Measurements from ENCODE around the gene PELI2. TPM values are rescaled to one million over a fixed set of nuclear protein-coding genes. Genes with fewer than 3 reads are reported as not detected.
A peak's percentile ranks its signal among the peaks of the same experiment; 100 is the strongest.
"Not testable (repeated sequence)": the region's sequence is repeated elsewhere in the genome, so short reads cannot be mapped to it uniquely, and the experiment has no call there.

Gene PELI2
- total and polyA plus RNA-seq, 5 donors from 2014 or later = 0.07 to 5.8 (median 1.3) TPM

DNA sequence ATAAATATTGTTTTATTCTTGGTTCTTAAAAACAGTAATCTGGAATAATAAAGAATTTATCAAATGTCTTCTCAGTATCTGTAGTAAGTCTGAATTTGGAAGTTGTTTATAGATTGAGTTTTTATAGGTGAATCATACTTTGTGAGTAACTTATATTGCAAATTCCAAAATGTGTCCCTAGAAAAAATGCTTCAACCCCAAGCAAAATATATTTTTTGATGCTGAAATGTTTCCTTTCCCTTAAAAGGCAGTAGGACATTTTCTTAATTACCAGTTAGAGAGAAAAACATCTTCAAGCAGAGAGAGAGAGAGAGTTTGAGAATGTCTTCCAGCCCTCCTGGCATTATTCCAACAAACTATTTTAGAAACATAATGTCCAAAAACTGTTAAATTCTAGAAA lies 37.9 kb downstream of the PELI2 start:
- Mint-ChIP-seq H3K9me3 (peaks cover 0 to 2% (median 0%) of the 10 kb centered on the region in 7 donors), H3K27me3 (peaks cover 11% of the 10 kb centered on the region)
- H3K4me3 ChIP-seq (ENCODE audit: low read depth, low read length) = no peak overlapping the region

DNA sequence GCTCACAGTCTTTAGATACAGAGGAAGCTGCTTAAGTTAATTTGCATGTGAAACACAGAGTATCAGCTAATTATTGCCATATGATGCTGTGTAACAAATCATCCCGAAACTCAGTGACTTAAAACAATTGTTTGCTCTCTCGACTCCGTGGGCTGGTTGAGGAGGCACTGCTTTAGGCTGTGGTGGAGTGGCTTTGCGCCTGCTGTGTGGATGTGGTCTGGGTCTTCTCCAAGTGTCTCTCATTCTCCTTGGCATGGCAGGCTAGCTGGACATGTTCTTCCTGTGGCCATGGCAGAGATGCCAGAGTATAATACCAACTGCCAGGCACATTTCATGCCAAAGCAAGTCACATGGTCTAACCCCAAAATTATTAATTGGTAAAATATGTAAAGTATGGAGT lies 40.9 kb downstream of the PELI2 start:
- DNase-seq (no peak), ATAC-seq (ENCODE audit: low read depth in 2 of 2) (no peak)
- Histone ChIP-seq H3K4me3 (ENCODE audit: low read depth, low read length) (no peak overlapping the region), H3K36me3 (ENCODE audit: control insufficient read depth, insufficient read depth, low read length) (no peaks in the 10 kb centered on the region), H3K9me3 (ENCODE audit: control insufficient read depth in 2 of 2, low read length in 2 of 2) (no peaks in the 10 kb centered on the region), H3K4me1 (ENCODE audit: control insufficient read depth, insufficient read depth, low read length, poor library complexity, severe bottlenecking) (no peaks in the 10 kb centered on the region), H3K27ac (ENCODE audit: insufficient read depth, low read length, poor library complexity, severe bottlenecking) (no peak overlapping the region), H3K27me3 (ENCODE audit: control insufficient read depth, insufficient read depth, low read length) (no peaks in the 10 kb centered on the region)
- Mint-ChIP-seq H3K4me3 (no peak overlapping the region), H3K4me1 (peaks cover 0 to 18% (median 9%) of the 10 kb centered on the region in 4 donors), H3K9me3 (peaks cover 0 to 9% (median 5%) of the 10 kb centered on the region in 7 donors), H3K27me3 (peaks cover 11% of the 10 kb centered on the region), H3K27ac (no peak overlapping the region), H3K36me3 (no peaks in the 10 kb centered on the region)

More for the DNA sequence above, 37.9 kb downstream of the PELI2 start:
- no peaks in the 10 kb centered on the region for H3K4me1 ChIP-seq (ENCODE audit: control insufficient read depth, insufficient read depth, low read length, poor library complexity, severe bottlenecking)
- H3K9me3 ChIP-seq (ENCODE audit: control insufficient read depth in 2 of 2, low read length in 2 of 2) = no peaks in the 10 kb centered on the region
- H3K27ac ChIP-seq (ENCODE audit: insufficient read depth, low read length, poor library complexity, severe bottlenecking) = no peak overlapping the region
- peak overlapping the region in 1 of 3 donors; percentile 32 for H3K27ac Mint-ChIP-seq
- H3K36me3 ChIP-seq (ENCODE audit: control insufficient read depth, insufficient read depth, low read length) = no peaks in the 10 kb centered on the region
- H3K36me3 Mint-ChIP-seq = no peaks in the 10 kb centered on the region
- H3K4me1 Mint-ChIP-seq = peaks cover 0 to 25% (median 11%) of the 10 kb centered on the region in 4 donors
- H3K27me3 ChIP-seq (ENCODE audit: control insufficient read depth, insufficient read depth, low read length) = no peaks in the 10 kb centered on the region
- no peak for ATAC-seq (ENCODE audit: low read depth in 2 of 2)
- DNase-seq = no peak
- H3K4me3 Mint-ChIP-seq = no peak overlapping the region

DNA sequence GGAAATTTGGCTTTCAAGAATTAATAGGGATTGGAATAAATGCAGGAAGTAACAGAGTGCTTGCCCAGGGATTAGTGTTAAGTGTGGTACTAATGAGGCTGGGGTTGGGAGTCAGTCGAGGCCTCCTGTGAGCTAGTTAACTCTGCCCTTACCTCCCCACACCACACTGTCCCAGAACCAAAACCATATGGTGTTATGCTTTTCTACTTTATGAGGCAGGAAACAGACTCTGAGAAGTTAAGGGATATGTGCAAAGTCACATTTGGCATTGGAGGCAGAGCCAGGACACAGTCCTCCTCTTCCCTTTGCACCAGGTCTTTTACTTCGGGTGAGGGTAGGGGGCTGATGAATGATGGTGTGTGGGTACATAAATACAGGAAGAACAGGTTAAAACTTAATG lies 41.9 kb downstream of the PELI2 start:
- no peaks in the 10 kb centered on the region for H3K27me3 ChIP-seq (ENCODE audit: control insufficient read depth, insufficient read depth, low read length)
- H3K27me3 Mint-ChIP-seq = peaks cover 2% of the 10 kb centered on the region
- H3K9me3 Mint-ChIP-seq = peaks cover 0 to 13% (median 7%) of the 10 kb centered on the region in 7 donors
- no peak overlapping the region for H3K27ac ChIP-seq (ENCODE audit: insufficient read depth, low read length, poor library complexity, severe bottlenecking)
- no peak overlapping the region for H3K4me3 Mint-ChIP-seq
- no peaks in the 10 kb centered on the region for H3K4me1 ChIP-seq (ENCODE audit: control insufficient read depth, insufficient read depth, low read length, poor library complexity, severe bottlenecking)
- no peaks in the 10 kb centered on the region for H3K36me3 ChIP-seq (ENCODE audit: control insufficient read depth, insufficient read depth, low read length)
- no peaks in the 10 kb centered on the region for H3K36me3 Mint-ChIP-seq
- H3K27ac Mint-ChIP-seq = peak overlapping the region in 1 of 3 donors; percentile 17
- DNase-seq (no peak), ATAC-seq (ENCODE audit: low read depth in 2 of 2) (no peak)
- peaks cover 0 to 16% (median 5%) of the 10 kb centered on the region in 4 donors for H3K4me1 Mint-ChIP-seq
- H3K9me3 ChIP-seq (ENCODE audit: control insufficient read depth in 2 of 2, low read length in 2 of 2) = no peaks in the 10 kb centered on the region
- H3K4me3 ChIP-seq (ENCODE audit: low read depth, low read length) = no peak overlapping the region

DNA sequence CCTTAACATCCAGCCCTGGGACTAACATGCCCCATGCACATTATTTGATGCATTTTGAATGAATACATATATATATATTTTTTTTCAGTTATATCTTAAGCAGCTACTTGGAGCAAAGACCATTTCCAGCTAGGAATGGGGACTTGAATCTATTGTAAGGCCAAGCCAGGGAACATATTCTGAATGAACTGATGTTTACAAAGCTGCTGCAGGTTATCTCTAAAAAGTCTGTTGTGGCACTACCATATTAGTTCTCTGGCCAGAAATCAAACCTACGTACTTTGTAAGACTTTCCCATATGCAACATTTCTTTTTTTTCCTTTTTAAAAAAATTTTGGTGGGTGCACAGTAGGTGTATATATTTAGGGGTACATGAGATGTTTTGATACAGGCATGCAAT lies 43.4 kb downstream of the PELI2 start:
- H3K4me1 Mint-ChIP-seq = peaks cover 0 to 15% (median 5%) of the 10 kb centered on the region in 4 donors
- H3K27me3 Mint-ChIP-seq = no peaks in the 10 kb centered on the region

DNA sequence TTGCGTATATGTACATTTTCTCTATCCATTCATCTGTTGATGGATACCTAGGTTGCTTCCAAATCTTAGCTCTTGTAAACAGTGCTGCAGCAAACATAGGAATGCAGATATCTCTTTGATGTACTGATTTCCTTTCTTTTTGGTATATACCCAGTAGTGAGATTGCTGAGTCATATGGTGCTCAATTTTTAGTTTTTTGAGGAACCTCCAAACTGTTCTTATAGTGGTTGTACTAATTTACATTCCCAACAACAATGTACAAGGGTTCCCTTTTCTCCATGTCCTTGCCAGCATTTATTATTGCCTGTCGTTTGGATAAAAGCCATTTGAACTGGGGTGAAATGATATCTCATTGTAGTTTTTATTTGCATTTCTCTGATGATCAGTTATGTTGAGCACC lies 44.3 kb downstream of the PELI2 start:
- Mint-ChIP-seq H3K27me3 (peaks cover 5% of the 10 kb centered on the region), H3K27ac (no peak overlapping the region), H3K36me3 (no peaks in the 10 kb centered on the region), H3K4me3 (no peak overlapping the region), H3K4me1 (peaks cover 0 to 15% (median 7%) of the 10 kb centered on the region in 4 donors), H3K9me3 (peaks cover 3 to 29% (median 13%) of the 10 kb centered on the region in 7 donors)
- Histone ChIP-seq H3K36me3 (ENCODE audit: control insufficient read depth, insufficient read depth, low read length) (no peaks in the 10 kb centered on the region), H3K4me3 (ENCODE audit: low read depth, low read length) (no peak overlapping the region), H3K27ac (ENCODE audit: insufficient read depth, low read length, poor library complexity, severe bottlenecking) (no peak overlapping the region), H3K9me3 (ENCODE audit: control insufficient read depth in 2 of 2, low read length in 2 of 2) (no peaks in the 10 kb centered on the region), H3K4me1 (ENCODE audit: control insufficient read depth, insufficient read depth, low read length, poor library complexity, severe bottlenecking) (no peaks in the 10 kb centered on the region), H3K27me3 (ENCODE audit: control insufficient read depth, insufficient read depth, low read length) (no peaks in the 10 kb centered on the region)
- ATAC-seq (ENCODE audit: low read depth in 2 of 2) (no peak), DNase-seq (no peak)

More for the DNA sequence above, 43.4 kb downstream of the PELI2 start:
- Histone ChIP-seq H3K27me3 (ENCODE audit: control insufficient read depth, insufficient read depth, low read length) (no peaks in the 10 kb centered on the region), H3K36me3 (ENCODE audit: control insufficient read depth, insufficient read depth, low read length) (no peaks in the 10 kb centered on the region), H3K4me1 (ENCODE audit: control insufficient read depth, insufficient read depth, low read length, poor library complexity, severe bottlenecking) (no peaks in the 10 kb centered on the region), H3K9me3 (ENCODE audit: control insufficient read depth in 2 of 2, low read length in 2 of 2) (no peaks in the 10 kb centered on the region), H3K27ac (ENCODE audit: insufficient read depth, low read length, poor library complexity, severe bottlenecking) (no peak overlapping the region), H3K4me3 (ENCODE audit: low read depth, low read length) (no peak overlapping the region)
- DNase-seq = no peak
- no peak for ATAC-seq (ENCODE audit: low read depth in 2 of 2)
- H3K4me3 Mint-ChIP-seq = no peak overlapping the region
- H3K36me3 Mint-ChIP-seq = no peaks in the 10 kb centered on the region
- no peak overlapping the region for H3K27ac Mint-ChIP-seq
- peaks cover 3 to 23% (median 10%) of the 10 kb centered on the region in 7 donors for H3K9me3 Mint-ChIP-seq

DNA sequence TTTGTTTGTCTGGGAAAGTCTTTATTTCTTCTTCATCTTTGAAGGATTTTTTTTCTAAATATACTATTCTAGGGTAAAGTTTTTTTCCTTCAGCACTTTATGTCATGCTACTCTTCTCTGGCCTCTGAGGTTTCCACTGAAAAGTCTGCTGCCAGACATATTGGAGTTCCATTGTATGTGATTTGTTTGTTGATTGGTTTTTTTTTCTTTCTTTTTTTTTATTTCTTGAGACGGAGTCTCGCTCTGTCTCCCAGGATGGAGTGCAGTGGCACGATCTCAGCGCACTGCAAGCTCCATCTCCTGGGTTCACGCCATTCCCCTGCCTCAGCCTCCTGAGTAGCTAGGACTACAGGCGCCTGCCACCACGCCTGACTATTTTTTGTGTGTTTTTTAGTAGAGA lies 48.4 kb downstream of the PELI2 start:
- not testable (repeated sequence) for H3K27me3 Mint-ChIP-seq; H3K4me1 ChIP-seq (ENCODE audit: control insufficient read depth, insufficient read depth, low read length, poor library complexity, severe bottlenecking); DNase-seq; H3K36me3 Mint-ChIP-seq; H3K27me3 ChIP-seq (ENCODE audit: control insufficient read depth, insufficient read depth, low read length); H3K27ac Mint-ChIP-seq; H3K36me3 ChIP-seq (ENCODE audit: control insufficient read depth, insufficient read depth, low read length); ATAC-seq (ENCODE audit: low read depth in 2 of 2); H3K27ac ChIP-seq (ENCODE audit: insufficient read depth, low read length, poor library complexity, severe bottlenecking); H3K9me3 ChIP-seq (ENCODE audit: control insufficient read depth in 2 of 2, low read length in 2 of 2); H3K4me3 Mint-ChIP-seq; H3K4me3 ChIP-seq (ENCODE audit: low read depth, low read length)
- Mint-ChIP-seq H3K4me1 (peaks cover 0 to 31% (median 8%) of the 10 kb centered on the region in 4 donors), H3K9me3 (peaks cover 1 to 29% (median 15%) of the 10 kb centered on the region in 7 donors)

DNA sequence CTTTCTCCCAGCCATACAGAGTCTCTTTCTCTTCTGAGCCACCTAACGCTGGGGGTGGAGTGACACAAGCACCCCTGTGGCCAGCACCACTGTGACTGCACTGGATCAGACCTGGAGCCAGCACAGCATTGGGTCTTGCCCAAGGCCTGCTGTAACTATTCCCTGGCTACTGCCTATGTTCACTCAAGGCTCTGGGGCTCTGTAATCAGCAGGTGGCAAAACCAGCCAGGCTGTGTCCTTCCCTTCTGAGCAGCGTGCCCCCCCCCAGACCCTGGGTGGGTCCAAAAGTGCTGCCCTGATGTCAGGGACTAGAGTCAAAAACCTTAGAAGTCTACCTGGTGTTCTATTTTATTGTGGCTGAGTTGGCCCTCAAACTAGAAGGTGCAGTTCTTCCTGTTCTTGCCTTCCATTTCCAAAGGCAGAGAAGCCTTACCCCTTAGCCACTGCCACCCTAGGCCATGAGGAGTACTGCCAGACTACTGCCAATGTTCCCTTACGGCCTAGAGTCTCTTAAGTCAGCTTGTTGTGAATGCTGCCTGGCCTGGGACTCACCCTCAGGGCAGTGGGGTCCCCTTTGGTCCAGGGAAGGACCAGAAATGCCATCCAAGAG lies 49.9 kb downstream of the PELI2 start:
- no peaks in the 10 kb centered on the region for H3K36me3 ChIP-seq (ENCODE audit: control insufficient read depth, insufficient read depth, low read length)
- DNase-seq = no peak
- no peak overlapping the region for H3K27ac Mint-ChIP-seq
- no peak overlapping the region for H3K4me3 Mint-ChIP-seq
- H3K9me3 Mint-ChIP-seq = peaks cover 1 to 27% (median 15%) of the 10 kb centered on the region in 7 donors
- no peak overlapping the region for H3K27ac ChIP-seq (ENCODE audit: insufficient read depth, low read length, poor library complexity, severe bottlenecking)
- ATAC-seq (ENCODE audit: low read depth in 2 of 2) = no peak
- no peaks in the 10 kb centered on the region for H3K9me3 ChIP-seq (ENCODE audit: control insufficient read depth in 2 of 2, low read length in 2 of 2)
- H3K4me1 Mint-ChIP-seq = peaks cover 0 to 42% (median 15%) of the 10 kb centered on the region in 4 donors
- no peaks in the 10 kb centered on the region for H3K27me3 ChIP-seq (ENCODE audit: control insufficient read depth, insufficient read depth, low read length)
- peaks cover 9% of the 10 kb centered on the region for H3K27me3 Mint-ChIP-seq
- H3K36me3 Mint-ChIP-seq = no peaks in the 10 kb centered on the region
- H3K4me3 ChIP-seq (ENCODE audit: low read depth, low read length) = no peak overlapping the region
- peaks cover 6% of the 10 kb centered on the region for H3K4me1 ChIP-seq (ENCODE audit: control insufficient read depth, insufficient read depth, low read length, poor library complexity, severe bottlenecking)

DNA sequence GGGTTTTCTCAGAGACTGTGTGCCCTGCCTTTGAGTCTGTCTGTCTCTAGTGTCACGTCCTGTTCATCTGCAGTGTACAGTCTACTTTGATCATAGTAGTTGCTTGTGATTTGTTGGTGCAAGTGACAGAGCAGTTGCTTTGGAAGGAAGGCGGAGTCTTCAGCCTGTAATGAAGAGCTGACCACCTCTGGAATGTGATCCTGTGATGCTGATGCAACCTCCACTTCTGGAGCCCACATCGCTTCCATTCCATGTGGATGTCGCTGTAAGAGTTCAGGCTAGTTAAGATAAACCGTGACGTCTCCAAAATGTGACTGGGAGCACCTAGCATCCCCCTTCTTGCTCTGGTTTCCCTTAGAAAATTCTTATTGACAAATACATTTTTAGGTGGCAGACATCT lies 51.8 kb downstream of the PELI2 start:
- ATAC-seq (ENCODE audit: low read depth in 2 of 2) (no peak), DNase-seq (no peak)
- no peaks in the 10 kb centered on the region for H3K9me3 ChIP-seq (ENCODE audit: control insufficient read depth in 2 of 2, low read length in 2 of 2)
- Mint-ChIP-seq H3K4me1 (peaks cover 0 to 60% (median 21%) of the 10 kb centered on the region in 4 donors), H3K36me3 (peaks cover 5% of the 10 kb centered on the region), H3K4me3 (no peak overlapping the region), H3K27me3 (peaks cover 9% of the 10 kb centered on the region), H3K27ac (peak overlapping the region in 1 of 3 donors; percentile 39), H3K9me3 (peaks cover 1 to 16% (median 7%) of the 10 kb centered on the region in 7 donors)
- no peak overlapping the region for H3K4me3 ChIP-seq (ENCODE audit: low read depth, low read length)
- no peaks in the 10 kb centered on the region for H3K27me3 ChIP-seq (ENCODE audit: control insufficient read depth, insufficient read depth, low read length)
- H3K36me3 ChIP-seq (ENCODE audit: control insufficient read depth, insufficient read depth, low read length) = no peaks in the 10 kb centered on the region
- peaks cover 6% of the 10 kb centered on the region for H3K4me1 ChIP-seq (ENCODE audit: control insufficient read depth, insufficient read depth, low read length, poor library complexity, severe bottlenecking)
- no peak overlapping the region for H3K27ac ChIP-seq (ENCODE audit: insufficient read depth, low read length, poor library complexity, severe bottlenecking)

All from CD4-positive, CD25-positive, alpha-beta regulatory T cell (primary cell).